GM18520 (cell line): ENCODE measurements around the gene FOXN3.

Source experiments
- ATAC-seq: cut with Tn5 transposase; IDR thresholded peaks from one replicate; pipeline ENCODE4 v1.9.1; 2021; ENCODE audit not compliant: unreplicated experiment

The FOXN3 gene

DNA sequence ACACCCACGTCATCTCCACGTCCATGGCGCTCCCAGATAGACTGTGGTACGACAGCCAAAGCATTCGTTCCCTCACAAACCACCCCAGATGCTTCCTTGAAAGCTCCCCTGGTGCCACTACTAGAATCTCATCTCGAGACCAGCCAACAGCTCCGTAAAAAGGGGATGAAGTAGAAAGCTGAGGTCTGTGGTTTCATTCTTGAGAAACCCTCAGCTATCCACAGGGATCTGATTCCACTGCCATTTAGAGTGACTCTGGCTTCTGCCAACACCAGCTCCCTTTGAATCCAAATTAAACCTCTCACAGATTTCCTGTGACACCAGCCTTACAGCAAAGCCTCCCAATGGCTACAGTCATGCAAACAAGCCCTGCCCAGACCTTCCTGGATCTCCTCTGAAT, 18.5 kb upstream of the FOXN3 start:
- no peak for ATAC-seq

DNA sequence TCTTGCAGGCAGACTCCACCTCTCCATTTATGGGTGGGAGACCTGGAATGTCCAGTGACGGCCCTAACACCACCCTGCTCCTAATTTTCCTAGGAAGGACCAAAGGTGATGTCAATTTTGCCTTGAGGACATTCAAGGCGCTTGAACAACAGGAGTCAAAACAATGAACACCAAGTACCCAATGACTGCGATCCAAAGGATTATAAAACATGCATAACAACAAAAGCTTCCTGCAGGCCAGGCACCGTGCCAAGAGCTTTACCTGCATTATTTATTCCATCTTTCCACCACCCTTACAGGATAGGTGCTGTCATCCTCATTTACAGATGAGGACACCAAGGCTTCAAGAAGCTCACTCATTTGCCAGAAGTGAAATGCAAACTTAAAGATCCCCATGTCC, 15.2 kb upstream of the FOXN3 start:
- no peak for ATAC-seq

GRCh38 chr14:89430391-89431236, 13.6 kb upstream of the FOXN3 start:
- ATAC-seq: peak; percentile 82

DNA sequence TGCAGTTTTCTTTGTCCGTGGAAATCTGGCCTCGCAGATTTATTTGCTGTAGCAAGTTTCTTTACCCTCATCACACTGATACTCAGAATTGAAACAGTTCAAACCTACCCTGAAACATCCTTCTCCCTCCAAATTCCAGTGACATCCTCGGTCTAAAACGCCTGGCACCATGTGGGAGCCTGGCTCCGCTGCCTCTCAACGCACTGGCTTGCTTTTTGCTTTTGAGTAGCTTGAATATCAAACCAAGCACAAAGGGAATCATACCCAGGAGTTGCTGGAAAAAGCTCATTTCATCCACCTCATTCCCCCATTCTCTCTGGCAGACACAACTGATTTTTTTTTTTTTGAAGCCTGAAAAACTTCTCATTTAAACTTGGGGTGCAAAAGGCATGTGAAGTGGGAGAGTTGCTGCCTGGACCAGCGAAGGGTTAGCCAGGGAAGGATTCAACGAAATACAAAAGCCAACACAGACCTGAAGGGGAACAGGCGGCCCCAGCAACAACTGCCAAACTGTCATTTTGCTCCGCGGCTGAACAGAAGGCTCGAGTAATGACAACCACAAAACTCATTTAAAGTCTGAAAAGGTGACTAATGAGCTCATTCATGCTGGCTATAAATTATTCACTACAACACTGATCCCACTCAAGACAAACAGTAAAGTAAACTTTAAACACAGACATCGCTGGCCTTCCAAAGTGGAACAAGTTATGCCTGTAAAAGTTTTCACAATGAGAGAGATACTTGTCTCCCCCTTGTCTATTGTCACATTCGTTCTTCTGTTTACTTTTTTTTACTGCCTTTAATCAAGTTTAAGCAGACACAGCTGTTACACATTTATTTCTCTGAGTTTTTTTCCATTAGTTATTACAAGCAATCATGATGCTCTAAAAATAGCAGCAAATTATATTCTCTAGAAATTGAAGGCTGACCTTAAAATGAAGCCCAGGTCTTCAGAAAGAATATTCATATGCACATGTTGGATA, 12.5 kb upstream of the FOXN3 start:
- no peak for ATAC-seq

GRCh38 chr14:89428546-89429198, 11.6 kb upstream of the FOXN3 start:
- ATAC-seq: no peak

GRCh38 chr14:89428173-89428523, 11.1 kb upstream of the FOXN3 start:
- ATAC-seq: no peak

DNA sequence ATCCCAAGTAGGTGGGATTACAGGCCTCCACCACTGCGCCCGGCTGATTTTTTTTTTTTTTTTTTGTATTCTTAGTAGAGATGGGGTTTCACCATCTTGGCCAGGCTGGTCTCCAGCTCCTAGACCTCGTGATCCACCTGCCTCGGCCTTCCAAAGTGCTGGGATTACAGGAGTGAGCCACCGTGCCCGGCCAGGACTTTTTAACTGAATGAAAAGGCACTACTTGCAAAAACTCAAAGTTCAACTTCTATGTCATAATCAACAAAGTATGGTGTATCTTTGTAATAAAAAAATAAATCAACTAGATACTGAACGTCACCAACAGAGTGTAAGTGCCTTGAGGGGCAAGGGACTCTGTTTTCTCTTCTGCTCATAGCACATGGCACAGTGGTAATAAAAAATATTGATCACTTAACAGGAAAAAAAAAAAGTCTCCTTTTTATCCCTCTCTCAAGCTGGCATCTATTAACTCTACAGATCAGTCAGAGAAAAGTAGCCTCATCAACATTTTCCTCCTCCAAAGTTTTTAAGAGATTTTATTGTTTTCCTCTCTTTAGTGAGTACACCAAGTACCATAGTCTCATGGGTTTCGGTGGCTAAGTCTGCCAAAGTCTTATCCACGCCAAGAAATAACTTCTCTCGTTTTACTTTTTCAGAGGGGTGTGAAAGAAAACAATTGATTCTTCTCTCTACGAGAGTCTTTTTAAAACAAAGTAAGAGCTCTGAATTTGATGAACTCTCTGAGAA, 10.6 kb upstream of the FOXN3 start:
- ATAC-seq: no peak

- peak; percentile 21 for ATAC-seq
Observed at GRCh38 chr14:89425931-89426330, 8.9 kb upstream of the FOXN3 start.

GRCh38 chr14:89424241-89424640, 7.2 kb upstream of the FOXN3 start:
- no peak for ATAC-seq

DNA sequence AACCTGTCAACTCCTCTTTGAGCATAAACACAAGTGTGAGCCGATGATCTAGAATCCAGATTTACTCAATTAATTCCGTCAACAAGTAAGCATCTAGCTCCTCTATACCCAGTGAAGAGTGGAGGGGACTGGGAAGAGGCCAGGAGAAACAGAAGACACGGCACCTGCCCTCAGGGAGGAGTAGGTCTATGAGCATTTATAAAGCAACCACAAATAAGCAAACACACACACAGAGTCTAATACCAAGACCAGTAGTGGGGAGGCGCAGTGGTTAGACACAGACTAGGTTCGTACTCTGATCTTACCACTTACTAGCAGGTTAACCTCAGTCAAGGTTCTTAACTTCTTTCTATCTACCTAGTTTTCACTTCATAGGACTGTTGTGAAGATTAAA, 5.9 kb upstream of the FOXN3 start:
- ATAC-seq: no peak

- no peak for ATAC-seq
Observed at GRCh38 chr14:89422181-89422951, 5.3 kb upstream of the FOXN3 start.

GRCh38 chr14:89420502-89420901, 3.5 kb upstream of the FOXN3 start:
- no peak for ATAC-seq

GRCh38 chr14:89419973-89420482, 3.0 kb upstream of the FOXN3 start:
- no peak for ATAC-seq

GRCh38 chr14:89418976-89419375, 1.9 kb upstream of the FOXN3 start:
- no peak for ATAC-seq

DNA sequence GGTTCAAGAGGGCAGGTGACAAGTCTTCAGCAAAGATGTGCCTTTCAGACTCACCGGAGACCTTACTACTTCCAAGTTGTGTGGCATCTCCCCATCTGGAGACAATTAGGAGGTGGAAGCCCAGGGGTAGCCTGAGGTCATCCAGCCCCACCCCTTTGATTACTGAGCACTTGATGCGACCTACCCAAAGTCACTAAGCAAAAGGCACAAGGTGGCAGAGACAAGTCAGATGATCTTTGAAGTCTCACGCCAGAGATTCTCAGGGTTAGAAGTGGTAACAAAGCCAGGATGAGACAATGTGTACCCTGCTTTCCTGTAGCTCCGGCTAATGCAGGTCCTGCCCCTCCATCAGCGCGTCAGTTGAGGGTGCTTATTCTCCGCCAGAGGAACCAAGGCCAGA, 1.4 kb upstream of the FOXN3 start:
- no peak for ATAC-seq

DNA sequence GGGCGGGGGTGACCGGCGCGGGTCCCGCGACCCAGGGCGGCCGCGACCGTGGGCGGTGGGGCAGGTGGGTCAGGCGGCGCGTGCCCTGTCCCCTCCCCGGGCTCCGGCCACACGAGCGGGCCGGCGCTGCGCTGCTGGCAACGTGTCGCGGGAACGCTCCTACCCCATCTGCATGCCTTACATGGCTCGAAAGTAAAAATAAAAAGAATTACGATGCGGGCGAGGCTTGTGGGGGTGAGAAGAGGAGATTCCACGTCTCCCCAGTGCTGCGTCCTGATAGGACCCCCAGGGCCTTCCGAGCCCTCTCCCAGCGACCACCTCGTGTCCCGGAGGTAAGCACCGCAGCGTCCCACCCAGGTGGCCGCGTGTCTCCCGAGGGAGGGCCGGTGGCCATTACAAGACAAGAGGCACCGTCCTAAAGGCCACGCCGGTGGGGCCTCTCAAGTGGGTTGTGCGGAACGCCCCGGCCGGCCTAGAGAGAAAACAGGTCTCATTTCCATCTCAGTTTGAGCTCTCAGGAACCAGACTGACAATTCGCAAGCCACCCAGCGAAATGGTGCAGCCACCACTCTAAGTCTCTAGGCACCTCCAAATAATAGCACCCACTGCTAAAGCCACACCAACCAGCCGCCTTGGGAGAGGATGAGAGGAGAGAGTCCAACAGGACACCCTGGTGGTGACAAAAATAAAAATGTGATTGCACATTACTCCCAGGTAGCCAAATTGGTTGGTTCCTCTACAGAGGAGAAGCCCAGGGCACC, 612 bp upstream of the FOXN3 start:
- peak; percentile 39 for ATAC-seq

DNA sequence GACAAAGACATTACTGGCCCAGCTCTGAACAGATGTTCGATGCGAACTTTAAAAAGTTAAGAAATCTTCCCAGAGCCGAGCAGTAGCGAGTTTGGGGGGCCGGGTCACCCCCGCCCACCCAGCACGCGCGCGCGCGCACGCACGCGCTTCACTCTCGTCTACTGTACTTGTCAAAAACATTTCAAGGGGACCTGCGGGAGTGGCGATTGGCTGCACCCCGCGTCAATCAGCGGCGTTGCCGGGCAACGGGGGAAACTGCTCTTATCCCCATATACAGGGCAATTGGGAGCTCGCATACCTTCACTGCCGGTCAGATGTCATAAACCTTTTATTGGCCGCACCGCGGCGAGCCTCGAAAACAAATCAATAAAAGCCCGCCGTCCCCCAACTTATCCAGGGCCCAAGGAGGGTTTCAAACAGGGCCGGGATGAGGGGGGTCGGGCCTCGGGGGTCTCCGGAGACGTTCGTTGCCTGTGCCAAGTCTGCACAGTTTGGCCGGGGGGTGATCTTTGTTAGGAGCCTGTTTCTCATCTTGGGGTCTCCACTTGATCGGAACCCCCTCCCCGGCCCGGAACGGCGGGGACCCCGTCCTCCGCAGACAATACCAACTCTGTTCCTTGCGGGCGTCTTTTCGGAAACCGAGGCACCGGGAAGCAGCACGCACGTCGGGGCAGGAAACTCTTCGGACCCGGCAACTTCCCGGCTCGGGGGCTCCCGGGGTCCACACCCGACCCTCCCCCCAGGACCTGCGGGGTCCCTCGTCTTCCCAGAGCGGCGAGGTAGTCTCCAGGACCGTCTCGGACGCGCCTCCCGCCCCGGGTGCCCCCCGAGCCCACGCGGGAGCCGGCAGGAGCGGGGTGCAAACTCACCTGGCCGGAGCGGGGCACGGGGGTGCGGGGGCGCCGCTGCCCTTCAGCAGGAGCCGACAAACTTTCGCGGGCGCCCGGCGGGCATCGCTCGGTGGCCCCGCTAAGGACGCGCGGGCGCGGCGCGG, 734 bp downstream of the FOXN3 start:
- ATAC-seq: peak; percentile 80

DNA sequence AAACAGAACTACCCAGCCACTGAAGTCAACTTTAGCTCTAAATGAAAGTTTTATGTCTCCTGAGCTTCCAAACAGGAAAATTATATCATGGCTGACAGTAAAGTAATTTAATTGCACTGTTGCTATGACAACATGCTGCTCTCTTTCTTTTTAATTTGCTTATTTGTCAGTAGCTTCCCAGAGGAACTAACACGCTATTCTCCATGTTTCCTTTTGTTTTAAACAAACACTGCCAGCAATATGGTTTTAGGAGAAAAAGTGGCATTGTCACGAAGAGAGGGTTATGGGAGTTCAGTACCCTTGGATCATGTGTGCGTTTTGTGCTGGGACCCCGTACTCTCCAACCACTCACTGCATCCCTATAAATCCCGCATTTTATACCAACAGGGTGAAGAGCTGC, 1.9 kb downstream of the FOXN3 start:
- no peak for ATAC-seq
